HCT116 (cell line): ENCODE results near the gene SNRNP200. TPM values are rescaled to one million over a fixed set of nuclear protein-coding genes. Genes with fewer than 3 reads are reported as not detected.

Experiments used
- ATAC-seq: fragments of 200-7000 bp; cut with Tn5 transposase; 2 replicates; pipeline ENCODE4 v1.9.1; 2020; ENCODE audit warnings: mild to moderate bottlenecking, moderate library complexity
- BruUV-seq: library from RNA; stranded (reverse); fragments of 400-500 nt; replicated peaks from 2 replicates; lab custom pipeline; 2021; lab: Mats Ljungman, UMichigan
- CTCF ChIA-PET: fragments of 300-600 bp; sonication (Branson Sonifier 250); formaldehyde crosslinking; loops from one replicate; lab custom pipeline; 2021; ENCODE audit warnings: antibody characterized with exemption; lab: Charles Lee
- POLR2A ChIA-PET: fragments of 300-600, 350-600 bp; sonication (Branson Sonifier 250); formaldehyde crosslinking; loops from one replicate; lab custom pipeline; 2021; ENCODE audit warnings: antibody characterized with exemption; lab: Charles Lee
- RAD21 ChIA-PET, 2 experiments: fragments of 300-600 bp; sonication (Branson Sonifier 250); formaldehyde crosslinking; loops; one replicate each; lab custom pipeline; 2023; ENCODE audit warnings: low total read pairs in 2 of 2; ENCODE audit not compliant: uncharacterized antibody in 2 of 2, unreplicated experiment in 2 of 2, low non-redundant PET in 1 of 2; lab: Charles Lee
- DNase-seq: peaks from one replicate; pipeline ENCODE4 v3.0.0-alpha.2; 2010; ENCODE audit warnings: low read depth, low spot score
- H2AFZ ChIP-seq: fragments of 200-600 bp; shearing (Covaris generic), sonication (generic); 2 replicates; pipeline ENCODE4 v1.6.1; 2017; ENCODE audit warnings: low read depth, mixed run types, mixed read lengths, antibody characterized with exemption, low read length; ENCODE audit not compliant: poor library complexity, severe bottlenecking
- H3K27ac ChIP-seq: 2 replicates; pipeline ENCODE4 v1.5.1; 2012; ENCODE audit warnings: low read depth, low read length
- H3K27me3 ChIP-seq: fragments of 200-600 bp; sonication (generic); 2 replicates; pipeline ENCODE4 v1.6.1; 2016; ENCODE audit warnings: mixed run types, low read length, mixed read lengths; ENCODE audit not compliant: insufficient read depth
- H3K36me3 ChIP-seq, 2 experiments: fragments of 200-500 bp in 1 of 2; fragments of 200-600 bp in 1 of 2; sonication (Bioruptor generic) in 1 of 2; sonication (generic) in 1 of 2; 2 replicates each; pipeline versions ENCODE4 v1.5.1 to v1.6.1; 2014 to 2016; ENCODE audit warnings: low read length in 2 of 2, inconsistent platforms in 1 of 2, mixed read lengths in 1 of 2, mixed run types in 1 of 2; ENCODE audit not compliant: insufficient read depth in 2 of 2, control insufficient read depth in 1 of 2
- H3K4me1 ChIP-seq, 2 experiments: fragments of 200-600 bp in 1 of 2; sonication (generic) in 1 of 2; 2 replicates each; pipeline versions ENCODE4 v1.5.1 to v1.6.1; 2012 to 2017; ENCODE audit warnings: low read length in 2 of 2, inconsistent platforms in 1 of 2, mild to moderate bottlenecking in 1 of 2, mixed read lengths in 1 of 2, mixed run types in 1 of 2, moderate library complexity in 1 of 2; ENCODE audit not compliant: insufficient read depth in 2 of 2, control insufficient read depth in 1 of 2
- H3K4me2 ChIP-seq: fragments of 200-600 bp; sonication (generic); 2 replicates; pipeline ENCODE4 v1.6.1; 2017; ENCODE audit warnings: mixed run types, low read length, mixed read lengths
- H3K4me3 ChIP-seq, 2 experiments: fragments of 200-600 bp in 1 of 2; sonication (generic) in 1 of 2; replicated peaks in 1 of 2; 2 replicates each; pipeline ENCODE4 v1.5.1; 2011 to 2016; ENCODE audit warnings: low read length in 2 of 2, control low read depth in 1 of 2, low read depth in 1 of 2, mild to moderate bottlenecking in 1 of 2, mixed read lengths in 1 of 2, mixed run types in 1 of 2
- H3K79me2 ChIP-seq: fragments of 200-600 bp; sonication (generic); 2 replicates; pipeline ENCODE4 v1.6.1; 2017; ENCODE audit warnings: mild to moderate bottlenecking, mixed run types, low read length, moderate library complexity, mixed read lengths; ENCODE audit not compliant: insufficient read depth
- H3K9ac ChIP-seq: fragments of 200-600 bp; sonication (generic); 2 replicates; pipeline ENCODE4 v1.6.1; 2016; ENCODE audit warnings: low read length, mixed read lengths
- H3K9me2 ChIP-seq: fragments of 200-600 bp; sonication (generic), shearing (Covaris generic); 2 replicates; pipeline ENCODE4 v1.6.1; 2017; ENCODE audit warnings: mixed run types, mild to moderate bottlenecking, moderate library complexity; ENCODE audit not compliant: insufficient read depth
- H3K9me3 ChIP-seq, 2 experiments: fragments of 200-500 bp in 1 of 2; fragments of 200-600 bp in 1 of 2; sonication (Bioruptor generic) in 1 of 2; sonication (generic) in 1 of 2; 2 replicates each; pipeline ENCODE4 v1.6.1; 2014 to 2017; ENCODE audit warnings: low read length in 2 of 2, mixed read lengths in 2 of 2, inconsistent platforms in 1 of 2, low read depth in 1 of 2, mild to moderate bottlenecking in 1 of 2, mixed run types in 1 of 2, moderate library complexity in 1 of 2; ENCODE audit not compliant: control insufficient read depth in 1 of 2, insufficient read depth in 1 of 2
- H4K20me1 ChIP-seq: fragments of 200-600 bp; sonication (generic), shearing (Covaris generic); 2 replicates; pipeline ENCODE4 v1.6.1; 2017; ENCODE audit warnings: mixed run types, mild to moderate bottlenecking, moderate library complexity; ENCODE audit not compliant: insufficient read depth
- ATF3 ChIP-seq: IDR thresholded peaks from 2 replicates; pipeline ENCODE4 v1.6.1; 2012
- CBX3 ChIP-seq: IDR thresholded peaks from 2 replicates; pipeline ENCODE4 v1.6.1; 2012; ENCODE audit warnings: low read depth
- CEBPB ChIP-seq: IDR thresholded peaks from 2 replicates; pipeline ENCODE4 v1.6.1; 2012; ENCODE audit warnings: low read depth
- CTCF ChIP-seq, 3 experiments: fragments of 200-600 bp in 1 of 3; sonication (generic) in 1 of 3; IDR thresholded peaks in 2 of 3; conservative IDR thresholded peaks in 1 of 3; 2 replicates each; pipeline ENCODE4 v1.5.1; 2012 to 2017; ENCODE audit warnings: low read depth in 2 of 3, low read length in 2 of 3, antibody characterized with exemption in 1 of 3, borderline replicate concordance in 1 of 3, control low read depth in 1 of 3, mild to moderate bottlenecking in 1 of 3, mixed read lengths in 1 of 3, mixed run types in 1 of 3, moderate library complexity in 1 of 3; ENCODE audit not compliant: insufficient read depth in 1 of 3
- EGR1 ChIP-seq: IDR thresholded peaks from 2 replicates; pipeline ENCODE4 v1.6.1; 2012; ENCODE audit warnings: low read depth
- ELF1 ChIP-seq: IDR thresholded peaks from 2 replicates; pipeline ENCODE4 v1.6.1; 2012; ENCODE audit warnings: low read depth, borderline replicate concordance
- EZH2 ChIP-seq: fragments of 200-600 bp; sonication (generic); IDR thresholded peaks from 2 replicates; pipeline ENCODE4 v1.6.1; 2017; ENCODE audit warnings: antibody characterized with exemption, mixed run types
- EZH2phosphoT487 ChIP-seq: fragments of 200-600 bp; IDR thresholded peaks from 2 replicates; pipeline ENCODE4 v1.6.1; 2018; ENCODE audit warnings: antibody characterized with exemption, borderline replicate concordance
- FOSL1 ChIP-seq: IDR thresholded peaks from 2 replicates; pipeline ENCODE4 v1.6.1; 2012; ENCODE audit warnings: low read depth
- JUND ChIP-seq: IDR thresholded peaks from 2 replicates; pipeline ENCODE4 v1.6.1; 2012
- MAX ChIP-seq: IDR thresholded peaks from 2 replicates; pipeline ENCODE4 v1.6.1; 2012
- POLR2A ChIP-seq: IDR thresholded peaks from 2 replicates; pipeline ENCODE4 v1.7.0; 2011; ENCODE audit warnings: borderline replicate concordance; ENCODE audit not compliant: insufficient read depth, insufficient read length; ENCODE audit errors: extremely low read depth
- POLR2AphosphoS5 ChIP-seq: IDR thresholded peaks from 2 replicates; pipeline ENCODE4 v1.6.1; 2011; ENCODE audit warnings: mild to moderate bottlenecking, low read depth, low read length, moderate library complexity
- RAD21 ChIP-seq: IDR thresholded peaks from 2 replicates; pipeline ENCODE4 v1.6.1; 2012; ENCODE audit warnings: low read depth, mild to moderate bottlenecking
- SIN3A ChIP-seq: IDR thresholded peaks from 2 replicates; pipeline ENCODE4 v1.6.1; 2012; ENCODE audit warnings: low read depth
- SP1 ChIP-seq: IDR thresholded peaks from 2 replicates; pipeline ENCODE4 v1.6.1; 2012; ENCODE audit warnings: low read depth
- TCF7L2 ChIP-seq: IDR thresholded peaks from 2 replicates; pipeline ENCODE4 v1.7.0; 2011; ENCODE audit warnings: borderline replicate concordance, inconsistent platforms; ENCODE audit not compliant: insufficient read depth, insufficient read length; ENCODE audit errors: extremely low read depth
- YY1 ChIP-seq: IDR thresholded peaks from 2 replicates; pipeline ENCODE4 v1.6.1; 2011; ENCODE audit warnings: low read length, low read depth, moderate library complexity, mild to moderate bottlenecking; ENCODE audit not compliant: insufficient replicate concordance; ENCODE audit errors: extremely low read depth
- ZBTB33 ChIP-seq: IDR thresholded peaks from 2 replicates; pipeline ENCODE4 v1.6.1; 2011; ENCODE audit warnings: mild to moderate bottlenecking, low read length, moderate library complexity; ENCODE audit not compliant: insufficient replicate concordance; ENCODE audit errors: extremely low read depth
- ZFX ChIP-seq: fragments of 450-650 bp; IDR thresholded peaks from 2 replicates; pipeline ENCODE4 v1.6.1; 2017
- intact Hi-C: fragments of 100-400 bp; cut with micrococcal nuclease; formaldehyde crosslinking; loops from 2 replicates; pipeline ENCODE4 v1.10.0; 2022
- total RNA-seq: library from RNA; stranded (reverse); gene quantifications from one replicate; pipeline ENCODE4 v1.2.1, GENCODE V29; 2021; ENCODE audit not compliant: unreplicated experiment

The SNRNP200 gene
- total RNA-seq, 1 experiment from 2014 or later = 202 TPM

- Histone ChIP-seq H2AFZ (no peak overlapping the region), H3K9ac (no peak overlapping the region), H3K9me2 (no peaks in the 10 kb centered on the region), H3K4me2 (peak overlapping the region; percentile 26), H3K79me2 (no peaks in the 10 kb centered on the region), H3K36me3 (no peaks in the 10 kb centered on the region), H3K4me3 (no peak overlapping the region), H3K27me3 (no peaks in the 10 kb centered on the region), H3K4me1 (peaks cover 0 to 14% of the 10 kb centered on the region in 2 experiments; a peak in 2 of 4 replicates), H3K9me3 (no peaks in the 10 kb centered on the region; a peak in 1 of 4 replicates), H4K20me1 (no peaks in the 10 kb centered on the region), H3K27ac (no peak overlapping the region)
- intact Hi-C loops = no loop called here
- ChIA-PET RAD21 (no interaction called here), POLR2A (interaction anchor here (1.2 kb wide), 1 partner anchor 10 kb away, joined by 3 read pairs; the partner anchor contains the start of gene ITPRIPL1), CTCF (no interaction called here)
- ATAC-seq (peak; percentile 34; the same call in 1 of the 2 replicates), DNase-seq (no peak)
- TF ChIP-seq SP1 = no peak
- TF ChIP-seq FOSL1 = no peak
- TF ChIP-seq POLR2A = no peak
- no peak for TF ChIP-seq EZH2phosphoT487
- no peak for TF ChIP-seq ELF1
- TF ChIP-seq RAD21 = no peak
- TF ChIP-seq CBX3 = no peak
- no peak for TF ChIP-seq CEBPB
- TF ChIP-seq EZH2 = no peak
- TF ChIP-seq ZFX = no peak
- no peak for TF ChIP-seq TCF7L2
- TF ChIP-seq SIN3A = no peak
- no peak for TF ChIP-seq POLR2AphosphoS5
- TF ChIP-seq MAX = no peak
- TF ChIP-seq ZBTB33 = no peak
- TF ChIP-seq CTCF (IDR thresholded peaks at IDR 0.05 in 2 of 3, conservative IDR thresholded peaks at IDR 0.05 in 1 of 3; ENCODE audit: borderline replicate concordance in 1 of 3, insufficient read depth in 1 of 3, low read depth in 2 of 3, low read length in 2 of 3) = no peak
- no peak for TF ChIP-seq JUND
- TF ChIP-seq ATF3 = no peak
- no peak for TF ChIP-seq EGR1
- no peak for TF ChIP-seq YY1
- no TSS peak for BruUV-seq
Observed at GRCh38 chr2:96315400-96316071, 10.2 kb upstream of the SNRNP200 start.
